ENCODE data around the gene BPIFB6. TPM values are rescaled to one million over a fixed set of nuclear protein-coding genes. Genes with fewer than 3 reads are reported as not detected.

BPIFB6 gene
- total and polyA plus RNA-seq, 2 donors from 2014 or later: not detected

DNA sequence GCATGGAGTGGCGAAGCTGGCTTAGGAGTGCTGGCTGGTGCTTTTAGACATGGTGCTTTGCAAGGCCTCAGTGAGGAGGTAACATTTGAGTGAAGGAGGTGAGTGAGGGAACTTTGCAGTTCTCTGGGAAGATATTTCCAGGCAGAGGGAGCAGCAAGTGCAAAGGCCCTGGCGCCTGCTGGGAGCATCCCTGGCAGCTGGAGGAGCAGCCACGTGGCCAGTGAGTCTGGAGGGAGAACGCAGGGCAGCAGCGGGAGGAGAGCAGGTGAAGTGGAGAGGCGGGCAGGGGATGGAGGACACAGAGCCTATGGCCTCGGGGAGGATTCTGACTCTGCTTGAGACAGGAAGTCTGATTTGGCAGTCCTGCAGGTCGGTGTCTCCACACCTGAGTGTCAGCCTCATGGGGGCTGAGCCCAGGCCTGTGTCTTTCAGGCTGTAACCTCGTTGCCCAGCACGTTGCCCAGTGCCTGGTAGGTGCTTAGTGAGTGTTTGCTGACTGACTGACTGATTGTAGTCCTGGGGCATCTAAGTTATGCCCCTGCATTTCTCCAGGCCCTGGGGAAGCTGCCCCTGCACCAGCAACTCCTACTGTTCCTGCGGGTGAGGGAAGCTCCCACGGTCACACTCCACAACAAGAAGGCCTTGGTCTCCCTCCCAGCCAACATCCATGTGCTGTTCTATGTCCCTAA, 36.9 kb downstream of the BPIFB6 start:
- no peak overlapping the region for H3K27ac ChIP-seq (ENCODE audit: low read depth in 2 of 2, low read length in 2 of 2)
- no peak overlapping the region for H3K9ac ChIP-seq (ENCODE audit: low read length in 3 of 3)
- H3K4me3 ChIP-seq (ENCODE audit: low read length in 3 of 3): no peak overlapping the region
- no peaks in the 10 kb centered on the region for H3K36me3 ChIP-seq (ENCODE audit: control insufficient read depth in 2 of 3, insufficient read depth in 3 of 3, low read length in 3 of 3)
- no peaks in the 10 kb centered on the region for H3K27me3 ChIP-seq (ENCODE audit: control insufficient read depth, insufficient read depth, low read length)
- H3K9me3 ChIP-seq (ENCODE audit: control insufficient read depth in 2 of 3, insufficient read depth in 1 of 3, low read length in 3 of 3): no peaks in the 10 kb centered on the region
- intact Hi-C loops (cut with DNase I): no loop called here
- TF ChIP-seq, protein P1, sequence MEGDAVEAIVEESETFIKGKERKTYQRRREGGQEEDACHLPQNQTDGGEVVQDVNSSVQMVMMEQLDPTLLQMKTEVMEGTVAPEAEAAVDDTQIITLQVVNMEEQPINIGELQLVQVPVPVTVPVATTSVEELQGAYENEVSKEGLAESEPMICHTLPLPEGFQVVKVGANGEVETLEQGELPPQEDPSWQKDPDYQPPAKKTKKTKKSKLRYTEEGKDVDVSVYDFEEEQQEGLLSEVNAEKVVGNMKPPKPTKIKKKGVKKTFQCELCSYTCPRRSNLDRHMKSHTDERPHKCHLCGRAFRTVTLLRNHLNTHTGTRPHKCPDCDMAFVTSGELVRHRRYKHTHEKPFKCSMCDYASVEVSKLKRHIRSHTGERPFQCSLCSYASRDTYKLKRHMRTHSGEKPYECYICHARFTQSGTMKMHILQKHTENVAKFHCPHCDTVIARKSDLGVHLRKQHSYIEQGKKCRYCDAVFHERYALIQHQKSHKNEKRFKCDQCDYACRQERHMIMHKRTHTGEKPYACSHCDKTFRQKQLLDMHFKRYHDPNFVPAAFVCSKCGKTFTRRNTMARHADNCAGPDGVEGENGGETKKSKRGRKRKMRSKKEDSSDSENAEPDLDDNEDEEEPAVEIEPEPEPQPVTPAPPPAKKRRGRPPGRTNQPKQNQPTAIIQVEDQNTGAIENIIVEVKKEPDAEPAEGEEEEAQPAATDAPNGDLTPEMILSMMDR (IDR thresholded peaks at IDR 0.05; ENCODE audit: borderline replicate concordance, extremely low read depth, insufficient read depth): no peak
- no peaks in the 10 kb centered on the region for H3K4me1 ChIP-seq (ENCODE audit: control insufficient read depth in 2 of 3, insufficient read depth in 2 of 3, low read depth in 1 of 3, low read length in 3 of 3)
- DNase-seq (no peak), FAIRE-seq (no peak)

DNA sequence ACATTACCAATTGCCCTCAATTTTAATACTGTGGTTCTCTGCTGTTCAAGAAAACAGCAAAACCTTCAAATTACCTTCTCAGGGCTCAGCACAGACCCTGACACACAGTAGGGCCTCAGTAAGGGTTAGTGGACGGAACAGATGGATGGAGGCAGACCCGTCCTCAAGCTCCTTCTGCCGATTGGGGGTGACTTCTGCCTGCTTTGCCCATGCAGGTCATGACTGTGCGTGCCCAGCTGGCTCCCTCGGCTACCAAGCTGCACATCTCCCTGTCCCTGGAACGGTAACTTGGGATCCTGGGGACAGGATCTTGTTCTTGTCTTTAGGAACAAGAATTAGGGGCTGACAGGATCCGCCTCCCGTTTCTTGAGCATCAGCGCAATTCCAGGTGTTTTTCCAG, 38.2 kb downstream of the BPIFB6 start:
- Histone ChIP-seq H3K27me3 (ENCODE audit: control insufficient read depth, insufficient read depth, low read length) (no peaks in the 10 kb centered on the region), H3K27ac (ENCODE audit: low read depth in 2 of 2, low read length in 2 of 2) (no peak overlapping the region), H3K36me3 (ENCODE audit: control insufficient read depth in 2 of 3, insufficient read depth in 3 of 3, low read length in 3 of 3) (no peaks in the 10 kb centered on the region), H3K9me3 (ENCODE audit: control insufficient read depth in 2 of 3, insufficient read depth in 1 of 3, low read length in 3 of 3) (no peaks in the 10 kb centered on the region), H3K4me1 (ENCODE audit: control insufficient read depth in 2 of 3, insufficient read depth in 2 of 3, low read depth in 1 of 3, low read length in 3 of 3) (no peaks in the 10 kb centered on the region), H3K4me3 (ENCODE audit: low read length in 3 of 3) (no peak overlapping the region), H3K9ac (ENCODE audit: low read length in 3 of 3) (no peak overlapping the region)
- intact Hi-C loops (cut with DNase I): no loop called here
- TF ChIP-seq, protein P1 (IDR thresholded peaks at IDR 0.05; ENCODE audit: borderline replicate concordance, extremely low read depth, insufficient read depth): no peak
- DNase-seq (no peak), FAIRE-seq (no peak)

GRCh38 chr20:33070111-33071053, 38.9 kb downstream of the BPIFB6 start:
- H3K36me3 ChIP-seq (ENCODE audit: control insufficient read depth in 2 of 3, insufficient read depth in 3 of 3, low read length in 3 of 3): no peaks in the 10 kb centered on the region
- no peak overlapping the region for H3K4me3 ChIP-seq (ENCODE audit: low read length in 3 of 3)
- no peak overlapping the region for H3K27ac ChIP-seq (ENCODE audit: low read depth in 2 of 2, low read length in 2 of 2)
- no peaks in the 10 kb centered on the region for H3K4me1 ChIP-seq (ENCODE audit: control insufficient read depth in 2 of 3, insufficient read depth in 2 of 3, low read depth in 1 of 3, low read length in 3 of 3)
- DNase-seq: no peak
- no peak overlapping the region for H3K9ac ChIP-seq (ENCODE audit: low read length in 3 of 3)
- FAIRE-seq: no peak
- TF ChIP-seq, protein P1 (IDR thresholded peaks at IDR 0.05; ENCODE audit: borderline replicate concordance, extremely low read depth, insufficient read depth): no peak
- no peaks in the 10 kb centered on the region for H3K9me3 ChIP-seq (ENCODE audit: control insufficient read depth in 2 of 3, insufficient read depth in 1 of 3, low read length in 3 of 3)
- H3K27me3 ChIP-seq (ENCODE audit: control insufficient read depth, insufficient read depth, low read length): no peaks in the 10 kb centered on the region
- intact Hi-C loops (cut with DNase I): no loop called here
